RWPE1 (cell line): ENCODE data around the gene GTPBP2.

Experiments
- CTCF ChIA-PET: fragments of 350-600 bp; sonication (Branson Sonifier 250); formaldehyde crosslinking; extraction: SDS; loops from one replicate; lab custom pipeline; 2021; lab: Yijun Ruan, JAX
- POLR2A ChIA-PET: fragments of 400-600 bp; formaldehyde crosslinking; extraction: SDS; loops from one replicate; lab custom pipeline; 2020; ENCODE audit warnings: antibody characterized with exemption; ENCODE audit not compliant: low non-redundant PET; lab: Yijun Ruan, JAX
- DNase-seq: peaks from one replicate; pipeline ENCODE4 v3.0.0; 2012; ENCODE audit warnings: low spot score
- H3K27ac ChIP-seq: fragments of 450-650 bp; 2 replicates; pipeline ENCODE4 v1.5.1; 2017
- CTCF ChIP-seq: fragments of 450-650 bp; conservative IDR thresholded peaks from 2 replicates; pipeline ENCODE4 v1.5.1; 2017; ENCODE audit warnings: low read depth, mild to moderate bottlenecking

Gene GTPBP2

GRCh38 chr6:43669922-43670622 lies 41.0 kb upstream of the GTPBP2 start:
- no peak for TF ChIP-seq CTCF
- POLR2A ChIA-PET: interaction anchor here (1.5 kb wide), 1 partner anchor 100 kb away, joined by 7 read pairs; the partner anchor contains the start of gene VEGFA
- H3K27ac ChIP-seq: peak overlapping the region; percentile 77
- CTCF ChIA-PET: interaction anchor here (0.6 to 5.9 kb wide), 6 partner anchors 93 to 409 kb away, joined by 3 to 33 read pairs (median 7); partner anchors contain the start of gene VEGFA
- no peak for DNase-seq

- CTCF ChIA-PET: interaction anchor here (0.6 to 5.9 kb wide), 5 partner anchors 79 to 410 kb away, joined by 3 to 33 read pairs (median 8); partner anchors contain the start of gene VEGFA
- TF ChIP-seq CTCF: no peak
- POLR2A ChIA-PET: interaction anchor here (1.5 kb wide), 1 partner anchor 101 kb away, joined by 7 read pairs; the partner anchor contains the start of gene VEGFA
- DNase-seq: no peak
- H3K27ac ChIP-seq: peak overlapping the region; percentile 77
Measured at GRCh38 chr6:43669050-43669921, 40.2 kb upstream of the GTPBP2 start.

GRCh38 chr6:43668151-43669028 lies 39.3 kb upstream of the GTPBP2 start:
- CTCF ChIA-PET: interaction anchor here (0.6 to 5.9 kb wide), 20 partner anchors 9 to 451 kb away, joined by 3 to 33 read pairs (median 4); partner anchors contain the start of gene VEGFA
- H3K27ac ChIP-seq: peak overlapping the region; percentile 77
- no peak for DNase-seq
- POLR2A ChIA-PET: interaction anchor here (0.5 to 1.5 kb wide), 2 partner anchors 56 to 102 kb away, joined by 3 to 7 read pairs; partner anchors contain the start of gene VEGFA
- no peak; the same call in 1 of the 2 replicates for TF ChIP-seq CTCF

GRCh38 chr6:43667245-43668150 lies 38.4 kb upstream of the GTPBP2 start:
- ChIA-PET CTCF (interaction anchor here (0.5 to 5.9 kb wide), 42 partner anchors 10 to 827 kb away, joined by 3 to 33 read pairs (median 4); partner anchors contain the start of gene VEGFA), POLR2A (interaction anchor here (0.5 to 0.6 kb wide), 2 partner anchors 57 to 324 kb away, joined by 3 read pairs; no protein-coding TSS in a partner anchor)
- peak overlapping the region; percentile 77 for H3K27ac ChIP-seq
- peak; percentile 95 for TF ChIP-seq CTCF
- peak; percentile 74 for DNase-seq

GRCh38 chr6:43666196-43666920 lies 37.3 kb upstream of the GTPBP2 start:
- no peak for DNase-seq
- peak overlapping the region; percentile 77 for H3K27ac ChIP-seq
- ChIA-PET CTCF (interaction anchor here (0.6 to 5.9 kb wide), 16 partner anchors 8 to 413 kb away, joined by 3 to 33 read pairs (median 4); partner anchors contain the start of gene VEGFA), POLR2A (interaction anchor here (0.6 kb wide), 1 partner anchor 325 kb away, joined by 3 read pairs; no protein-coding TSS in a partner anchor)
- no peak for TF ChIP-seq CTCF
